Astrocyte (in vitro differentiated cells and primary cell): ENCODE data around the gene GABBR1.

ENCODE experiments used
- EZH2 ChIP-seq: IDR thresholded peaks from 2 replicates; pipeline ENCODE4 v1.6.1; 2012; ENCODE audit warnings: mild to moderate bottlenecking, low read length, inconsistent platforms; ENCODE audit not compliant: insufficient read depth
- TF ChIP-seq, protein P1 (sequence below): IDR thresholded peaks from 2 replicates; pipeline ENCODE4 v1.5.1; 2011; ENCODE audit warnings: low read depth, mild to moderate bottlenecking, inconsistent platforms, low read length, moderate library complexity; ENCODE audit not compliant: insufficient read depth

DNA sequence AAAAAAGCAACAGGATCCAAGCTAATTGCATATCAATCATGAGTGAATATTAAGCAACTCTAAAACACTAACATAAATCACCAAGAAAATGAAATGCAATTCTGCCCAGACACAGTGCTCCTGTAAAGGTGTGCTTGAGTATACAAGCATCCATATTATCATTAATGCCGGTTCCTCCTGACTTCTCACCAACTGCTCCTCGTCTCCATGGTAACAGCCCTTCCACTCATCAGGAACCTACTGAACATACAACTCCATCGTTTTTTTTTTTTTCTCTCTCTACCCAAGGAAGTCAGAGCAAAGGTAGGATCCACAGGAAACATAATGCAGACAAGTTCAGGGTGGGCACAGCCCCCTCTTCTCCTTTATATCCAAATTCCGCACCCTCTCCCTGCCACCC lies 12.4 kb downstream of the GABBR1 start:
- TF ChIP-seq, protein P1, sequence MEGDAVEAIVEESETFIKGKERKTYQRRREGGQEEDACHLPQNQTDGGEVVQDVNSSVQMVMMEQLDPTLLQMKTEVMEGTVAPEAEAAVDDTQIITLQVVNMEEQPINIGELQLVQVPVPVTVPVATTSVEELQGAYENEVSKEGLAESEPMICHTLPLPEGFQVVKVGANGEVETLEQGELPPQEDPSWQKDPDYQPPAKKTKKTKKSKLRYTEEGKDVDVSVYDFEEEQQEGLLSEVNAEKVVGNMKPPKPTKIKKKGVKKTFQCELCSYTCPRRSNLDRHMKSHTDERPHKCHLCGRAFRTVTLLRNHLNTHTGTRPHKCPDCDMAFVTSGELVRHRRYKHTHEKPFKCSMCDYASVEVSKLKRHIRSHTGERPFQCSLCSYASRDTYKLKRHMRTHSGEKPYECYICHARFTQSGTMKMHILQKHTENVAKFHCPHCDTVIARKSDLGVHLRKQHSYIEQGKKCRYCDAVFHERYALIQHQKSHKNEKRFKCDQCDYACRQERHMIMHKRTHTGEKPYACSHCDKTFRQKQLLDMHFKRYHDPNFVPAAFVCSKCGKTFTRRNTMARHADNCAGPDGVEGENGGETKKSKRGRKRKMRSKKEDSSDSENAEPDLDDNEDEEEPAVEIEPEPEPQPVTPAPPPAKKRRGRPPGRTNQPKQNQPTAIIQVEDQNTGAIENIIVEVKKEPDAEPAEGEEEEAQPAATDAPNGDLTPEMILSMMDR = no peak
- TF ChIP-seq EZH2 = no peak
